ENCODE results near the gene LRRC4B. TPM values are rescaled to one million over a fixed set of nuclear protein-coding genes. Genes with fewer than 3 reads are reported as not detected.

The LRRC4B gene
- total RNA-seq, 1 experiment from 2014 or later: 3.8 TPM

DNA sequence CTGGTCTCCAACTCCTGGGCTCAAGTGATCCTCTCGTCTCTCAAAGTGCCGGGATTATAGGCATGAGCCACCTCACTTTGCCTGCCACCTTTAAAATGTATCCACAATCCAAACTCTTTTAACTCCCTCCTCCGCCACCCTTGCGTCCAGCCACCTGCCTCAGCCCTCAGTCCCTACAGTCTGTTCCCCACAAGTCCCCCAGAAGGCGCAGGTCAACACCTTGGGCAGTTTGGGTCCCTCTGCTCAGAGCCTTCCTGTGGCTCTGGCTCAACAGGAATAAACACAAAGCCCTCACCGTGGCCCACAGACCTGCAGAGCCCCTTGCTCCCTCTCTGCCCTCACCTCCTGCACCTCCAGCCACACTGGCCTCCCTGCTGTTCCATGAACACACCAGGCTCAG lies 99.4 kb downstream of the LRRC4B start:
- WGBS (ENCODE audit: extremely low coverage, insufficient read length, low lambda C conversion rate): no CpG with 5 or more reads among the region's 6 CpGs
- peak overlapping the region in 1 of 3 experiments; percentile 75; a peak in 1 of 7 replicates for H3K27ac Mint-ChIP-seq
- H3K9me3 ChIP-seq (ENCODE audit: control insufficient read depth, low read depth, low read length): no peaks in the 10 kb centered on the region
- no peak overlapping the region for H3K23ac ChIP-seq (ENCODE audit: insufficient read length, low read depth, low read length)
- no peak overlapping the region for H3K18ac ChIP-seq (ENCODE audit: insufficient read length, low read depth, low read length)
- H3K27me3 Mint-ChIP-seq (ENCODE audit: low read depth): peaks cover 9% of the 10 kb centered on the region
- no peaks in the 10 kb centered on the region for H3K23me2 ChIP-seq (ENCODE audit: insufficient read length, low read depth, low read length, poor library complexity, severe bottlenecking)
- H3K79me1 ChIP-seq (ENCODE audit: insufficient read depth, low read depth, low read length, poor library complexity, severe bottlenecking): no peaks in the 10 kb centered on the region
- no peak overlapping the region for H3K4me2 ChIP-seq (ENCODE audit: insufficient read depth, insufficient read length, low read length)
- H3K14ac ChIP-seq (ENCODE audit: insufficient read depth, low read length): no peak overlapping the region
- H3K4ac ChIP-seq (ENCODE audit: low read depth, low read length): no peak overlapping the region
- H2BK15ac ChIP-seq (ENCODE audit: low read depth, low read length): no peak overlapping the region
- no peak overlapping the region; a peak in 1 of 5 replicates for H3K4me3 Mint-ChIP-seq
- H3K79me2 ChIP-seq (ENCODE audit: insufficient read depth, low read length): no peaks in the 10 kb centered on the region
- no peaks in the 10 kb centered on the region; a peak in 1 of 7 replicates for H3K36me3 Mint-ChIP-seq (ENCODE audit: insufficient read depth in 1 of 3, low read depth in 3 of 3)
- H3K4me1 ChIP-seq (ENCODE audit: insufficient read depth, low read length): no peaks in the 10 kb centered on the region
- TF ChIP-seq CTCF (conservative IDR thresholded peaks at IDR 0.05): no peak
- H2AK5ac ChIP-seq (ENCODE audit: insufficient read length, low read length): no peak overlapping the region
- H3K9ac ChIP-seq (ENCODE audit: extremely low read depth, insufficient read length, low read length): no peak overlapping the region
- no peak for DNase-seq
- H2BK12ac ChIP-seq (ENCODE audit: insufficient read length, low read depth, low read length): no peak overlapping the region
- no peak overlapping the region for H3K27ac ChIP-seq (ENCODE audit: insufficient read length, low read depth, low read length)
- H4K20me1 ChIP-seq (ENCODE audit: control insufficient read depth, insufficient read depth, insufficient read length): no peaks in the 10 kb centered on the region
- no peak overlapping the region for H3K56ac ChIP-seq (ENCODE audit: insufficient read length, low read depth, low read length)
- no peak overlapping the region for H2BK5ac ChIP-seq (ENCODE audit: insufficient read length, low read length)
- H3K9me3 Mint-ChIP-seq: no peaks in the 10 kb centered on the region
- H3K4me1 Mint-ChIP-seq: peaks cover 7 to 8% of the 10 kb centered on the region in 2 experiments
- H4K5ac ChIP-seq (ENCODE audit: insufficient read length, low read depth, low read length): no peak overlapping the region
- no peak overlapping the region for H2BK20ac ChIP-seq (ENCODE audit: low read depth, low read length, poor library complexity, severe bottlenecking)
- no peak overlapping the region for H4K8ac ChIP-seq (replicated peaks; ENCODE audit: insufficient read length, low read depth, low read length)
- no peak overlapping the region for H2AFZ ChIP-seq (ENCODE audit: low read length)
- no peak overlapping the region for H4K91ac ChIP-seq (ENCODE audit: insufficient read length, low read depth, low read length)
- no peak overlapping the region for H2BK120ac ChIP-seq (ENCODE audit: low read depth, low read length, poor library complexity, severe bottlenecking)
- no peak overlapping the region for H3T11ph ChIP-seq (ENCODE audit: low read length)
- H3K27me3 ChIP-seq (ENCODE audit: insufficient read depth, low read length): no peaks in the 10 kb centered on the region
